HCT116 (cell line): ENCODE results near the gene SMG5. TPM values are rescaled to one million over a fixed set of nuclear protein-coding genes. Genes with fewer than 3 reads are reported as not detected.
"Not testable (repeated sequence)": the region's sequence is repeated elsewhere in the genome, so short reads cannot be mapped to it uniquely, and the experiment has no call there.

Source experiments
- ATAC-seq: fragments of 200-7000 bp; cut with Tn5 transposase; 2 replicates; pipeline ENCODE4 v1.9.1; 2020; ENCODE audit warnings: mild to moderate bottlenecking, moderate library complexity
- BruUV-seq: library from RNA; stranded (reverse); fragments of 400-500 nt; replicated peaks from 2 replicates; lab custom pipeline; 2021; lab: Mats Ljungman, UMichigan
- CTCF ChIA-PET: fragments of 300-600 bp; sonication (Branson Sonifier 250); formaldehyde crosslinking; loops from one replicate; lab custom pipeline; 2021; ENCODE audit warnings: antibody characterized with exemption; lab: Charles Lee
- POLR2A ChIA-PET: fragments of 300-600, 350-600 bp; sonication (Branson Sonifier 250); formaldehyde crosslinking; loops from one replicate; lab custom pipeline; 2021; ENCODE audit warnings: antibody characterized with exemption; lab: Charles Lee
- RAD21 ChIA-PET, 2 experiments: fragments of 300-600 bp; sonication (Branson Sonifier 250); formaldehyde crosslinking; loops; one replicate each; lab custom pipeline; 2023; ENCODE audit warnings: low total read pairs in 2 of 2; ENCODE audit not compliant: uncharacterized antibody in 2 of 2, unreplicated experiment in 2 of 2, low non-redundant PET in 1 of 2; lab: Charles Lee
- DNase-seq: peaks from one replicate; pipeline ENCODE4 v3.0.0-alpha.2; 2010; ENCODE audit warnings: low read depth, low spot score
- H2AFZ ChIP-seq: fragments of 200-600 bp; shearing (Covaris generic), sonication (generic); 2 replicates; pipeline ENCODE4 v1.6.1; 2017; ENCODE audit warnings: low read depth, mixed run types, mixed read lengths, antibody characterized with exemption, low read length; ENCODE audit not compliant: poor library complexity, severe bottlenecking
- H3K27ac ChIP-seq: 2 replicates; pipeline ENCODE4 v1.5.1; 2012; ENCODE audit warnings: low read depth, low read length
- H3K27me3 ChIP-seq: fragments of 200-600 bp; sonication (generic); 2 replicates; pipeline ENCODE4 v1.6.1; 2016; ENCODE audit warnings: mixed run types, low read length, mixed read lengths; ENCODE audit not compliant: insufficient read depth
- H3K36me3 ChIP-seq, 2 experiments: fragments of 200-500 bp in 1 of 2; fragments of 200-600 bp in 1 of 2; sonication (Bioruptor generic) in 1 of 2; sonication (generic) in 1 of 2; 2 replicates each; pipeline versions ENCODE4 v1.5.1 to v1.6.1; 2014 to 2016; ENCODE audit warnings: low read length in 2 of 2, inconsistent platforms in 1 of 2, mixed read lengths in 1 of 2, mixed run types in 1 of 2; ENCODE audit not compliant: insufficient read depth in 2 of 2, control insufficient read depth in 1 of 2
- H3K4me1 ChIP-seq, 2 experiments: fragments of 200-600 bp in 1 of 2; sonication (generic) in 1 of 2; 2 replicates each; pipeline versions ENCODE4 v1.5.1 to v1.6.1; 2012 to 2017; ENCODE audit warnings: low read length in 2 of 2, inconsistent platforms in 1 of 2, mild to moderate bottlenecking in 1 of 2, mixed read lengths in 1 of 2, mixed run types in 1 of 2, moderate library complexity in 1 of 2; ENCODE audit not compliant: insufficient read depth in 2 of 2, control insufficient read depth in 1 of 2
- H3K4me2 ChIP-seq: fragments of 200-600 bp; sonication (generic); 2 replicates; pipeline ENCODE4 v1.6.1; 2017; ENCODE audit warnings: mixed run types, low read length, mixed read lengths
- H3K4me3 ChIP-seq, 2 experiments: fragments of 200-600 bp in 1 of 2; sonication (generic) in 1 of 2; replicated peaks in 1 of 2; 2 replicates each; pipeline ENCODE4 v1.5.1; 2011 to 2016; ENCODE audit warnings: low read length in 2 of 2, control low read depth in 1 of 2, low read depth in 1 of 2, mild to moderate bottlenecking in 1 of 2, mixed read lengths in 1 of 2, mixed run types in 1 of 2
- H3K79me2 ChIP-seq: fragments of 200-600 bp; sonication (generic); 2 replicates; pipeline ENCODE4 v1.6.1; 2017; ENCODE audit warnings: mild to moderate bottlenecking, mixed run types, low read length, moderate library complexity, mixed read lengths; ENCODE audit not compliant: insufficient read depth
- H3K9ac ChIP-seq: fragments of 200-600 bp; sonication (generic); 2 replicates; pipeline ENCODE4 v1.6.1; 2016; ENCODE audit warnings: low read length, mixed read lengths
- H3K9me2 ChIP-seq: fragments of 200-600 bp; sonication (generic), shearing (Covaris generic); 2 replicates; pipeline ENCODE4 v1.6.1; 2017; ENCODE audit warnings: mixed run types, mild to moderate bottlenecking, moderate library complexity; ENCODE audit not compliant: insufficient read depth
- H3K9me3 ChIP-seq, 2 experiments: fragments of 200-500 bp in 1 of 2; fragments of 200-600 bp in 1 of 2; sonication (Bioruptor generic) in 1 of 2; sonication (generic) in 1 of 2; 2 replicates each; pipeline ENCODE4 v1.6.1; 2014 to 2017; ENCODE audit warnings: low read length in 2 of 2, mixed read lengths in 2 of 2, inconsistent platforms in 1 of 2, low read depth in 1 of 2, mild to moderate bottlenecking in 1 of 2, mixed run types in 1 of 2, moderate library complexity in 1 of 2; ENCODE audit not compliant: control insufficient read depth in 1 of 2, insufficient read depth in 1 of 2
- H4K20me1 ChIP-seq: fragments of 200-600 bp; sonication (generic), shearing (Covaris generic); 2 replicates; pipeline ENCODE4 v1.6.1; 2017; ENCODE audit warnings: mixed run types, mild to moderate bottlenecking, moderate library complexity; ENCODE audit not compliant: insufficient read depth
- CBX3 ChIP-seq: IDR thresholded peaks from 2 replicates; pipeline ENCODE4 v1.6.1; 2012; ENCODE audit warnings: low read depth
- CTCF ChIP-seq, 3 experiments: fragments of 200-600 bp in 1 of 3; sonication (generic) in 1 of 3; IDR thresholded peaks in 2 of 3; conservative IDR thresholded peaks in 1 of 3; 2 replicates each; pipeline ENCODE4 v1.5.1; 2012 to 2017; ENCODE audit warnings: low read depth in 2 of 3, low read length in 2 of 3, antibody characterized with exemption in 1 of 3, borderline replicate concordance in 1 of 3, control low read depth in 1 of 3, mild to moderate bottlenecking in 1 of 3, mixed read lengths in 1 of 3, mixed run types in 1 of 3, moderate library complexity in 1 of 3; ENCODE audit not compliant: insufficient read depth in 1 of 3
- EGR1 ChIP-seq: IDR thresholded peaks from 2 replicates; pipeline ENCODE4 v1.6.1; 2012; ENCODE audit warnings: low read depth
- EZH2phosphoT487 ChIP-seq: fragments of 200-600 bp; IDR thresholded peaks from 2 replicates; pipeline ENCODE4 v1.6.1; 2018; ENCODE audit warnings: antibody characterized with exemption, borderline replicate concordance
- JUND ChIP-seq: IDR thresholded peaks from 2 replicates; pipeline ENCODE4 v1.6.1; 2012
- RAD21 ChIP-seq: IDR thresholded peaks from 2 replicates; pipeline ENCODE4 v1.6.1; 2012; ENCODE audit warnings: low read depth, mild to moderate bottlenecking
- SP1 ChIP-seq: IDR thresholded peaks from 2 replicates; pipeline ENCODE4 v1.6.1; 2012; ENCODE audit warnings: low read depth
- TCF7L2 ChIP-seq: IDR thresholded peaks from 2 replicates; pipeline ENCODE4 v1.7.0; 2011; ENCODE audit warnings: borderline replicate concordance, inconsistent platforms; ENCODE audit not compliant: insufficient read depth, insufficient read length; ENCODE audit errors: extremely low read depth
- ZFX ChIP-seq: fragments of 450-650 bp; IDR thresholded peaks from 2 replicates; pipeline ENCODE4 v1.6.1; 2017
- intact Hi-C: fragments of 100-400 bp; cut with micrococcal nuclease; formaldehyde crosslinking; loops from 2 replicates; pipeline ENCODE4 v1.10.0; 2022
- total RNA-seq: library from RNA; stranded (reverse); gene quantifications from one replicate; pipeline ENCODE4 v1.2.1, GENCODE V29; 2021; ENCODE audit not compliant: unreplicated experiment

SMG5 gene
- total RNA-seq, 1 experiment from 2014 or later, result 75.2 TPM

GRCh38 chr1:156217871-156218270 is 64.8 kb downstream of the SMG5 start:
- intact Hi-C loops, result no loop called here
- H3K4me2 ChIP-seq, result no peak overlapping the region
- TF ChIP-seq EZH2phosphoT487 (no peak), EGR1 (no peak), TCF7L2 (no peak), SP1 (no peak), JUND (no peak), ZFX (no peak), CTCF (IDR thresholded peaks at IDR 0.05 in 2 of 3, conservative IDR thresholded peaks at IDR 0.05 in 1 of 3; ENCODE audit: borderline replicate concordance in 1 of 3, insufficient read depth in 1 of 3, low read depth in 2 of 3, low read length in 2 of 3) (no peak), RAD21 (no peak), CBX3 (no peak)
- H3K27ac ChIP-seq, result no peak overlapping the region
- H3K9ac ChIP-seq, result no peak overlapping the region
- no TSS peak for BruUV-seq
- no peak overlapping the region for H2AFZ ChIP-seq
- ATAC-seq, result no peak
- H3K27me3 ChIP-seq, result no peaks in the 10 kb centered on the region
- H3K79me2 ChIP-seq, result peaks cover 40% of the 10 kb centered on the region
- POLR2A ChIA-PET, result no interaction called here
- H3K9me2 ChIP-seq, result no peaks in the 10 kb centered on the region
- no peak overlapping the region for H3K4me3 ChIP-seq
- no peak for DNase-seq
- RAD21 ChIA-PET, result no interaction called here
- H4K20me1 ChIP-seq, result no peaks in the 10 kb centered on the region
- H3K9me3 ChIP-seq, result no peaks in the 10 kb centered on the region
- peaks cover 6 to 17% of the 10 kb centered on the region in 2 experiments for H3K4me1 ChIP-seq
- H3K36me3 ChIP-seq, result no peaks in the 10 kb centered on the region
- CTCF ChIA-PET, result no interaction called here

- H2AFZ ChIP-seq, H3K27me3 ChIP-seq, DNase-seq, H3K9me3 ChIP-seq, CTCF ChIA-PET, H3K4me2 ChIP-seq, H3K27ac ChIP-seq, BruUV-seq, ATAC-seq, intact Hi-C loops, H3K36me3 ChIP-seq, H4K20me1 ChIP-seq, RAD21 ChIA-PET, POLR2A ChIA-PET, H3K9me2 ChIP-seq, H3K4me3 ChIP-seq, H3K9ac ChIP-seq: not testable (repeated sequence)
- Histone ChIP-seq H3K4me1 (peaks cover 10 to 21% of the 10 kb centered on the region in 2 experiments), H3K79me2 (peaks cover 40% of the 10 kb centered on the region)
These were observed 66.1 kb downstream of the SMG5 start for GRCh38 chr1:156216361-156217086.
